Gastrocnemius medialis (tissue), 4 donors: Measurements from ENCODE around the gene CEP104. TPM values are rescaled to one million over a fixed set of nuclear protein-coding genes. Genes with fewer than 3 reads are reported as not detected.

Source experiments
- ATAC-seq, 2 donors: fragments of 150-250 bp; one replicate each; pipeline ENCODE4 v1.9.1; 2016
- DNase-seq, 2 donors: peaks; one replicate each; pipeline ENCODE4 v3.0.0-alpha.2; 2019
- H3K27ac ChIP-seq, 4 donors: fragments of 200-600 bp; sonication (generic); 1 replicate in 1 of 4; 2 replicates in 3 of 4; pipeline ENCODE4 v1.5.1; 2016 to 2018; ENCODE audit warnings: mild to moderate bottlenecking in 2 of 4, moderate library complexity in 1 of 4
- H3K27me3 ChIP-seq, 3 donors: fragments of 200-600 bp; sonication (generic) in 2 of 3; 1 replicate in 1 of 3; 2 replicates in 2 of 3; pipeline versions ENCODE4 v1.5.1 to v1.6.0; 2016 to 2019; ENCODE audit warnings: mild to moderate bottlenecking in 1 of 3, moderate library complexity in 1 of 3
- H3K36me3 ChIP-seq, 2 donors: fragments of 200-600 bp; sonication (generic) in 1 of 2; one replicate each; pipeline ENCODE4 v1.5.1; 2017 to 2018
- H3K4me1 ChIP-seq, 2 donors: fragments of 200-600 bp; sonication (generic) in 1 of 2; one replicate each; pipeline ENCODE4 v1.5.1; 2016 to 2017; ENCODE audit warnings: mild to moderate bottlenecking in 2 of 2
- H3K4me3 ChIP-seq, 4 donors: fragments of 200-600 bp; sonication (generic) in 3 of 4; 1 replicate in 1 of 4; 2 replicates in 3 of 4; pipeline ENCODE4 v1.5.1; 2016 to 2019; ENCODE audit warnings: mild to moderate bottlenecking in 2 of 4
- H3K9me3 ChIP-seq, 3 donors: fragments of 200-600 bp; sonication (generic) in 2 of 3; 1 replicate in 1 of 3; 2 replicates in 2 of 3; pipeline ENCODE4 v1.5.1; 2016 to 2019
- POLR2A ChIP-seq, 2 donors: fragments of 450-650 bp; IDR thresholded peaks; one replicate each; pipeline ENCODE4 v1.6.1; 2017; ENCODE audit warnings: antibody characterized with exemption in 2 of 2, mild to moderate bottlenecking in 2 of 2, moderate library complexity in 2 of 2
- in situ Hi-C, 4 donors: fragments of 200-750 bp; cut with MboI; loops; one replicate each; pipeline versions ENCODE4 v1.15.0 to v1.8.0; 2017; ENCODE audit warnings: low sequenced_read_pairs in 4 of 4
- intact Hi-C: fragments of 100-400 bp; cut with DNase I; formaldehyde crosslinking; loops from one replicate; pipeline ENCODE4 v1.15.1; 2023; ENCODE audit warnings: low total_unique reads
- total RNA-seq, 4 donors: library from RNA; depleted of rRNA; stranded (reverse); fragments of >200 nt; gene quantifications; one replicate each; pipeline versions ENCODE4 v1.1.0 to v1.2.3, GENCODE V29; 2016
- TF ChIP-seq, protein P1 (sequence below), 5 experiments: fragments of 450-650 bp in 3 of 5; fragments of 200-600 bp in 2 of 5; sonication (generic) in 2 of 5; IDR thresholded peaks in 4 of 5; conservative IDR thresholded peaks in 1 of 5; 1 replicate in 4 of 5; 2 replicates in 1 of 5; pipeline ENCODE4 v1.5.1; 2016 to 2019; ENCODE audit warnings: antibody characterized with exemption in 5 of 5, mild to moderate bottlenecking in 3 of 5, moderate library complexity in 3 of 5

The CEP104 gene
- total RNA-seq, 4 donors from 2014 or later = 16.6 to 39.0 (median 21.9) TPM

DNA sequence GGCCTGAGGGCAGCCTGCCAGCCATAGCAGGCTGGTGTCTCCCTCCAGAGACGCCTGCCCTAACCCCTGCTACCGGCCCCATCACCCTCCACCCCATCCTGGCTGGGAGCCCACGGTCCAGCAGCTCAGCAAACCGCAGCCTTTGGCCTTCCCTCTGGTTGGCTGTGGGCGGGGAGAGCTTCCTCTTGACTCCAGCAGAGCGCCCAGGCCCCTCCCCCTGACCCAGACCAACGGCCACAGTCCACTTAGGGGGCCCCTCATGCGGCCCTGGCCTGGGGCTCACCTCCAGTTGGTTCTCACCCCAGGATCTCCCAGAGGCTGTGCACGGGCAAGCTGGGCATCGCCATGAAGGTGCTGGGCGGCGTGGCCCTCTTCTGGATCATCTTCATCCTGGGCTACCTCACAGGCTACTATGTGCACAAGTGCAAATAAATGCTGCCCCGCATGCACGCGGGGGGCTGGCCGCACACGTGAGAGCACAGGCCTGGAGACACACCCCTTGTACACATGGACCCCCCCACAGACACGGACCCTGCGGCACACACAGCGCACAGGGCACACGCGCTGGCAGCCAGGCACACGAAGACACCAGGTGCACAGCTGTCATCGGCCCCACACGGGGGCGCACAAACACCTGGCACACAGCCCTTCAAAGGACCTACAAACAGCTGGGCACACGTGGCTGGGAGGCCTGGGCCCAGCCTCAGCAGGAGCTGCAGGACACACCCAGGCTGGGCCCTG, 81.4 kb downstream of the CEP104 start:
- in situ Hi-C loops = loop anchor here in 1 of 4 donors (25.0 kb wide), 1 partner anchor 112 kb away; no protein-coding TSS in a partner anchor
- no peak overlapping the region for H3K4me3 ChIP-seq
- H3K4me1 ChIP-seq = peaks cover 6 to 29% of the 10 kb centered on the region in 2 donors
- H3K9me3 ChIP-seq = no peaks in the 10 kb centered on the region
- DNase-seq (peak in 1 of 2 donors; percentile 47), ATAC-seq (peak in 1 of 2 donors; percentile 29)
- intact Hi-C loops = no loop called here
- peaks cover 0 to 18% of the 10 kb centered on the region in 2 donors for H3K36me3 ChIP-seq
- H3K27ac ChIP-seq = no peak overlapping the region
- TF ChIP-seq, protein P1, sequence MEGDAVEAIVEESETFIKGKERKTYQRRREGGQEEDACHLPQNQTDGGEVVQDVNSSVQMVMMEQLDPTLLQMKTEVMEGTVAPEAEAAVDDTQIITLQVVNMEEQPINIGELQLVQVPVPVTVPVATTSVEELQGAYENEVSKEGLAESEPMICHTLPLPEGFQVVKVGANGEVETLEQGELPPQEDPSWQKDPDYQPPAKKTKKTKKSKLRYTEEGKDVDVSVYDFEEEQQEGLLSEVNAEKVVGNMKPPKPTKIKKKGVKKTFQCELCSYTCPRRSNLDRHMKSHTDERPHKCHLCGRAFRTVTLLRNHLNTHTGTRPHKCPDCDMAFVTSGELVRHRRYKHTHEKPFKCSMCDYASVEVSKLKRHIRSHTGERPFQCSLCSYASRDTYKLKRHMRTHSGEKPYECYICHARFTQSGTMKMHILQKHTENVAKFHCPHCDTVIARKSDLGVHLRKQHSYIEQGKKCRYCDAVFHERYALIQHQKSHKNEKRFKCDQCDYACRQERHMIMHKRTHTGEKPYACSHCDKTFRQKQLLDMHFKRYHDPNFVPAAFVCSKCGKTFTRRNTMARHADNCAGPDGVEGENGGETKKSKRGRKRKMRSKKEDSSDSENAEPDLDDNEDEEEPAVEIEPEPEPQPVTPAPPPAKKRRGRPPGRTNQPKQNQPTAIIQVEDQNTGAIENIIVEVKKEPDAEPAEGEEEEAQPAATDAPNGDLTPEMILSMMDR (IDR thresholded peaks at IDR 0.05 in 4 of 5, conservative IDR thresholded peaks at IDR 0.05 in 1 of 5) = peak in 4 of 5 experiments; percentile 11 to 28 (median 19)
- TF ChIP-seq POLR2A (IDR thresholded peaks at IDR 0.05) = no peak
- no peaks in the 10 kb centered on the region for H3K27me3 ChIP-seq

DNA sequence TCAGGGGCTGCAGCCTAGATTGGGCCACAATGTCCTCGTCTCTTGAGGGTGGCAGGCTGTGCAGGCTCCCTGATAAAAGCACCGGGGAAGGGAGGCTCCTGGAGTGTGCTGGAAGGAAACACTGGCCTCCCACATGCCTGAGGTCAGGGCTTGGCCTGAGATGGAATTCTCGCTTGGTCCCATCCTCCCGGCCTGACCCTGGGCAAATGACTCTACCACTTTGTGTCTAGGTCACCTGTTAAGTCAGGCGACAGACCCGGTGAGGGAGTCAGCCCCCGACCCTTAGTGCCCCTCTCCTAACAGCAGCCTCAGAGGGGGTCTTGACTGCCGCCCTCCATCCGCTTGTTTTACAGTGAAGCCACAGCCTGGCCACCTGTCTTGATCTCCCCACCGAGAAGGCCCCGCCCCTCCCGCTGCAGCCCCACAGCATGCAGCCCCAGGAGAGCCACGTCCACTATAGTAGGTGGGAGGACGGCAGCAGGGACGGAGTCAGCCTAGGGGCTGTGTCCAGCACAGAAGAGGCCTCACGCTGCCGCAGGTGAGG, 82.0 kb downstream of the CEP104 start:
- Histone ChIP-seq H3K4me3 (no peak overlapping the region), H3K27ac (no peak overlapping the region), H3K9me3 (no peaks in the 10 kb centered on the region), H3K27me3 (no peaks in the 10 kb centered on the region), H3K36me3 (peaks cover 0 to 12% of the 10 kb centered on the region in 2 donors), H3K4me1 (peaks cover 6 to 29% of the 10 kb centered on the region in 2 donors)
- in situ Hi-C loops (loop anchor here in 1 of 4 donors (25.0 kb wide), 1 partner anchor 112 kb away; no protein-coding TSS in a partner anchor), intact Hi-C loops (no loop called here)
- ATAC-seq (no peak), DNase-seq (no peak)
- TF ChIP-seq, protein P1 (IDR thresholded peaks at IDR 0.05 in 4 of 5, conservative IDR thresholded peaks at IDR 0.05 in 1 of 5) = no peak
- TF ChIP-seq POLR2A (IDR thresholded peaks at IDR 0.05) = no peak

DNA sequence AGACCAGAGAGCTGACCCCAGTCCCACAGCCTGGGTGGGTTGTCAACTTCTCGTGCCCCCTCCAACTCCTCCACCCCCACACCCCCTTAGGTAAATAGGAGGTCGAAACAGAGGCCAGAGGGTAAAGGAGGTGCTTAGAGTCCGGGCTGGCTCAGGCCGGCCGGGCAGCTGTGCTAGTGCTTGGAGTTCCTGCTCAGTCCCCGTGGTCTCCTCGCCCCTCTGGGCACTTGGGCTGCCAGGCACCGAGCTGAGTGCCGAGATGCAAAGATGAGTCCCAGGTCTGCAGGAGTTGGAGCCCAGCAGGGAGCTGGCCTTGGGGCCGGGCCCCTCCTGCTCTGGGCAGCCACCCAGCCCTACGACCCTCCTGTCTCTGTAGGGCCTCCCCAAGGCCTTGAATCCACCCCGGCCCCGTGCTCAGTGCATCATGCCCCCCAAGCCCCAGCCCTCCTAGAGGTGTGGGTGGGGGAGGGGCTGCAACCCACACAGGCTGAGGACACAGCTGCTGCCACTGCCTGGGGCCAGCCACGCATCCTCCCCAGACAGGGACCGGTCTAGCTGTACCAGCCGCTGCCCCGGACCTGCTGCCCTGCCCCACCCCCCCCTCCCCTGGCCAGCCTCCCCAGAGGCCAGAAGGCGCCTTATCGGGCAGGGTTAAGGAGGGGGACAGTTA, 82.6 kb downstream of the CEP104 start:
- Histone ChIP-seq H3K36me3 (peaks cover 0 to 6% of the 10 kb centered on the region in 2 donors), H3K4me1 (peaks cover 6 to 29% of the 10 kb centered on the region in 2 donors), H3K9me3 (no peaks in the 10 kb centered on the region), H3K4me3 (no peak overlapping the region), H3K27ac (no peak overlapping the region), H3K27me3 (no peaks in the 10 kb centered on the region)
- intact Hi-C loops = no loop called here
- ATAC-seq (no peak), DNase-seq (no peak)
- TF ChIP-seq POLR2A (IDR thresholded peaks at IDR 0.05) = no peak
- TF ChIP-seq, protein P1 (IDR thresholded peaks at IDR 0.05 in 4 of 5, conservative IDR thresholded peaks at IDR 0.05 in 1 of 5) = no peak
- in situ Hi-C loops = no loop called here

DNA sequence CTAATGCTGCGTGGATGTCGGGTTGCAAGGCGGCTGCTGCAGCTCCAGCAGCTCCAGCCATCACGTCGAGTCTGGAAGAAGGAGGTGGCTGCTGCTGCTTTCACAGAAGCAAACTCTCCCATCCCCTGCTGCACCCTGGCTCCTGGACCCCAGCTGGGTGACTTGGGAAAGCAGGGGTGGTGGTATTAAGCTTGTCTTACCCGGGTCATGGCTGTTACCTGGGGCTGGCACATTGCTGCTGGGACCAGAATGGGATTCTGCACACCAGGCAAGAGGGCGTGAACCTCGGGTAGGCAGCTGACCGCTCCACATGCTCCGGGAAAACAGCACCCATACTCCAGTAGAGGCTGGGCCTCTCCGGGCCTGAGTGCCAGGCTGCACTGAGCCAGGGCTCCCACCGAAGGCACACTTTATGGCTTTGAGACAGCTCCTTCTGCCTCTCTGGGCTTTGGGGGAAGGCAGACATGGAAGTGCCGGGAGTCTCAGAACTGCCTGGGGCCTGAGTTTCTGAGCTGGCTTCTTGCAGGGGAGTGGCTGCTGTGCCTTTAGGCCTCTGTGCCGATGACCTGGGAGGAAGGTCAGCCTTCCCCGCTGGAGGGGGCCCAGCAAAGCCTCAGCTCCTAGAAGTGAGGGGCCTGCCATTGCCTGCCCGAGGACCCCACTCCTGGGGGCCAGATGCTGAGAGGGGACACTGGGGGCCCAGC, 83.3 kb downstream of the CEP104 start:
- Histone ChIP-seq H3K27me3 (no peaks in the 10 kb centered on the region), H3K27ac (peak overlapping the region in 1 of 4 donors; percentile 35), H3K4me1 (peaks cover 6 to 29% of the 10 kb centered on the region in 2 donors), H3K9me3 (no peaks in the 10 kb centered on the region), H3K36me3 (no peaks in the 10 kb centered on the region), H3K4me3 (no peak overlapping the region)
- DNase-seq (no peak), ATAC-seq (no peak)
- TF ChIP-seq POLR2A (IDR thresholded peaks at IDR 0.05) = no peak
- in situ Hi-C loops (no loop called here), intact Hi-C loops (no loop called here)
